GM23338 (cell line): Measurements from ENCODE around the gene ELF5.

Source experiments
- CREB1 ChIP-seq: fragments of 250-450 bp; sonication (Bioruptor Pico); IDR thresholded peaks from 2 replicates; pipeline ENCODE4 v1.5.0; 2020; ENCODE audit warnings: low read depth, mild to moderate bottlenecking, moderate library complexity
- CTCF ChIP-seq, 2 experiments: fragments of 200-600 bp in 1 of 2; sonication (generic) in 1 of 2; conservative IDR thresholded peaks; 2 replicates each; pipeline versions ENCODE4 v1.5.1 to v1.6.1; 2016 to 2017; ENCODE audit warnings: antibody characterized with exemption in 2 of 2, low read depth in 2 of 2, mild to moderate bottlenecking in 2 of 2, moderate library complexity in 1 of 2
- EZH2 ChIP-seq: fragments of 200-600 bp; sonication (generic); IDR thresholded peaks from one replicate; pipeline ENCODE4 v1.8.0; 2017; ENCODE audit warnings: antibody characterized with exemption, mild to moderate bottlenecking, low read depth; ENCODE audit not compliant: unreplicated experiment
- TF ChIP-seq, protein P1 (sequence below): IDR thresholded peaks from one replicate; pipeline ENCODE4 v1.6.1; 2018; ENCODE audit warnings: antibody characterized with exemption; ENCODE audit not compliant: unreplicated experiment

DNA sequence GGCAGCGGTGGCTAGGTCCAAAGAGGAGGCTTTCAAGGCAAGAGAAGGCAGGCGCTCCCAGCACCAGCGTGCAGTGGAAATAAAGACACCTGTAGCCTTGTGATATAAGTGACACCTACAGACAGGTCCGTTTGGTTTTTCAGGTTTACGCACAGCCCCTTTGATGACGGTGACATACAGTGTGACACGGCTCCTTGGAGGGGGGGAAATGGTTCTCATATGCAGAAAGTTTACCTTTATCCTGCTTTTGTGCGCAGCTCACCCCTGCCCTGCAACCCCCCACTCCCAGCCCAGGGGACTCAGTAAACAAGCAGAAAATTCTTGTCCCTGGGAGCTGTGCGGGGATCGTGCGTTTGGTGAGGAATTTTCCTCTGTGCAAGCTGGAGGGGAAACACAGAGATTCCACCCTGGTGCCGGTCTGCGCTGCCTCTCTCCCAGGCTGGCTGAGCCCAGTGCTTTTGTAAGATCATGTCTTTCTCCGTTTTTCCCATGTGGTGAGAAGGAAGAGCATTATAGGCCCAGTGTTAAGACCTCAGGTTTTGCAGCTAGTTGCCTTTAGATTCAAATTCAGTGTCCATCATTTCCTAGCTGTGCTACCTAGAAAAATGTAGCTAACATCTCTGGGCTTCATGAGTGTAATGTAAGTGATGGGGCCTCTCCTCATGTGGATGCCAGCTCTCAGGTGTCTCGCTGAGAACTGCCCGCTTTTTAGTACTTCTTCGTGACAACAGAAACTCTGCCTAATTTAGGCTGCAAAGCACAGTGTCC, at the start of gene ELF5:
- TF ChIP-seq CTCF (conservative IDR thresholded peaks at IDR 0.05; ENCODE audit: low read depth in 2 of 2) (no peak), EZH2 (no peak), CREB1 (no peak)
- TF ChIP-seq, protein P1, sequence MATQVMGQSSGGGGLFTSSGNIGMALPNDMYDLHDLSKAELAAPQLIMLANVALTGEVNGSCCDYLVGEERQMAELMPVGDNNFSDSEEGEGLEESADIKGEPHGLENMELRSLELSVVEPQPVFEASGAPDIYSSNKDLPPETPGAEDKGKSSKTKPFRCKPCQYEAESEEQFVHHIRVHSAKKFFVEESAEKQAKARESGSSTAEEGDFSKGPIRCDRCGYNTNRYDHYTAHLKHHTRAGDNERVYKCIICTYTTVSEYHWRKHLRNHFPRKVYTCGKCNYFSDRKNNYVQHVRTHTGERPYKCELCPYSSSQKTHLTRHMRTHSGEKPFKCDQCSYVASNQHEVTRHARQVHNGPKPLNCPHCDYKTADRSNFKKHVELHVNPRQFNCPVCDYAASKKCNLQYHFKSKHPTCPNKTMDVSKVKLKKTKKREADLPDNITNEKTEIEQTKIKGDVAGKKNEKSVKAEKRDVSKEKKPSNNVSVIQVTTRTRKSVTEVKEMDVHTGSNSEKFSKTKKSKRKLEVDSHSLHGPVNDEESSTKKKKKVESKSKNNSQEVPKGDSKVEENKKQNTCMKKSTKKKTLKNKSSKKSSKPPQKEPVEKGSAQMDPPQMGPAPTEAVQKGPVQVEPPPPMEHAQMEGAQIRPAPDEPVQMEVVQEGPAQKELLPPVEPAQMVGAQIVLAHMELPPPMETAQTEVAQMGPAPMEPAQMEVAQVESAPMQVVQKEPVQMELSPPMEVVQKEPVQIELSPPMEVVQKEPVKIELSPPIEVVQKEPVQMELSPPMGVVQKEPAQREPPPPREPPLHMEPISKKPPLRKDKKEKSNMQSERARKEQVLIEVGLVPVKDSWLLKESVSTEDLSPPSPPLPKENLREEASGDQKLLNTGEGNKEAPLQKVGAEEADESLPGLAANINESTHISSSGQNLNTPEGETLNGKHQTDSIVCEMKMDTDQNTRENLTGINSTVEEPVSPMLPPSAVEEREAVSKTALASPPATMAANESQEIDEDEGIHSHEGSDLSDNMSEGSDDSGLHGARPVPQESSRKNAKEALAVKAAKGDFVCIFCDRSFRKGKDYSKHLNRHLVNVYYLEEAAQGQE: no peak
